H1 (cell line): Measurements from ENCODE around the gene NHP2. TPM values are rescaled to one million over a fixed set of nuclear protein-coding genes. Genes with fewer than 3 reads are reported as not detected.

Source experiments
- CTCF ChIA-PET: fragments of 300-600 bp; sonication (Branson Sonifier 250); formaldehyde crosslinking; loops from one replicate; lab custom pipeline; 2021; ENCODE audit not compliant: partially characterized antibody; lab: Charles Lee
- POLR2A ChIA-PET: fragments of 300-600 bp; sonication (Branson Sonifier 250); formaldehyde crosslinking; loops from one replicate; lab custom pipeline; 2021; ENCODE audit warnings: inconsistent platforms; ENCODE audit not compliant: partially characterized antibody; lab: Charles Lee
- DNase-seq, 2 experiments: peaks; one replicate each; pipeline versions ENCODE4 v3.0.0 to v3.0.0-alpha.2; 2010 to 2022; ENCODE audit warnings: low spot score in 2 of 2, low read depth in 1 of 2, mixed read lengths in 1 of 2
- FAIRE-seq: peaks from 2 replicates; lab custom pipeline; 2011; peaks lifted over from hg19 to GRCh38; lab: Jason Lieb, UNC
- H2AFZ ChIP-seq: 2 replicates; pipeline ENCODE4 v1.8.1; 2012; ENCODE audit warnings: low read length, inconsistent platforms
- H2AK5ac ChIP-seq: 2 replicates; pipeline ENCODE4 v1.6.1; 2013; ENCODE audit warnings: low read depth, low read length
- H2BK120ac ChIP-seq: replicated peaks from 2 replicates; pipeline ENCODE3; 2013; ENCODE audit warnings: low read depth, low read length, inconsistent platforms
- H2BK12ac ChIP-seq: 2 replicates; pipeline ENCODE4 v1.6.1; 2013; ENCODE audit warnings: low read depth, low read length
- H2BK15ac ChIP-seq: 2 replicates; pipeline ENCODE4 v1.6.1; 2013; ENCODE audit warnings: low read length
- H2BK20ac ChIP-seq: 2 replicates; pipeline ENCODE4 v1.6.1; 2013; ENCODE audit warnings: low read length
- H2BK5ac ChIP-seq: 2 replicates; pipeline ENCODE4 v1.6.1; 2013; ENCODE audit warnings: low read depth, low read length
- H3K14ac ChIP-seq: 2 replicates; pipeline ENCODE4 v1.6.1; 2013; ENCODE audit warnings: inconsistent platforms; ENCODE audit not compliant: insufficient read length
- H3K18ac ChIP-seq: 2 replicates; pipeline ENCODE4 v1.6.1; 2013; ENCODE audit warnings: low read length; ENCODE audit errors: extremely low read depth
- H3K23ac ChIP-seq: 2 replicates; pipeline ENCODE4 v1.6.1; 2013; ENCODE audit warnings: inconsistent platforms; ENCODE audit not compliant: insufficient read length
- H3K23me2 ChIP-seq: 2 replicates; pipeline ENCODE4 v1.6.1; 2013; ENCODE audit warnings: low read depth, low read length
- H3K27ac ChIP-seq: 2 replicates; pipeline ENCODE4 v1.6.1; 2011; ENCODE audit warnings: low read depth, low read length, inconsistent platforms
- H3K27me3 ChIP-seq, 4 experiments: replicated peaks in 1 of 4; 1 replicate in 1 of 4; 2 replicates in 3 of 4; pipeline versions ENCODE4 v1.6.1 to v1.8.1; 2011 to 2013; ENCODE audit warnings: low read length in 3 of 4, mild to moderate bottlenecking in 3 of 4, inconsistent platforms in 2 of 4, mixed read lengths in 2 of 4, moderate library complexity in 1 of 4; ENCODE audit not compliant: control insufficient read depth in 3 of 4, insufficient read depth in 3 of 4; ENCODE audit errors: extremely low read depth in 1 of 4
- H3K36me3 ChIP-seq, 4 experiments: 2 replicates each; pipeline versions ENCODE4 v1.6.1 to v1.8.1; 2011 to 2013; ENCODE audit warnings: mild to moderate bottlenecking in 4 of 4, low read length in 3 of 4, moderate library complexity in 2 of 4, control low read depth in 1 of 4, inconsistent platforms in 1 of 4; ENCODE audit not compliant: insufficient read depth in 4 of 4, control insufficient read depth in 2 of 4
- H3K4ac ChIP-seq: replicated peaks from 2 replicates; pipeline ENCODE3; 2013; ENCODE audit warnings: low read length, low read depth, mixed read lengths, inconsistent platforms; ENCODE audit not compliant: insufficient read length
- H3K4me1 ChIP-seq, 4 experiments: replicated peaks in 1 of 4; 1 replicate in 1 of 4; 2 replicates in 3 of 4; pipeline versions ENCODE4 v1.6.1 to v1.8.1; 2011 to 2013; ENCODE audit warnings: low read length in 3 of 4, inconsistent platforms in 2 of 4, mixed read lengths in 1 of 4; ENCODE audit not compliant: insufficient read depth in 4 of 4, control insufficient read depth in 3 of 4
- H3K4me2 ChIP-seq, 2 experiments: 2 replicates each; pipeline versions ENCODE4 v1.6.1 to v1.8.1; 2011 to 2013; ENCODE audit warnings: low read depth in 2 of 2, low read length in 2 of 2, control low read depth in 1 of 2, inconsistent platforms in 1 of 2, mild to moderate bottlenecking in 1 of 2; ENCODE audit not compliant: insufficient read depth in 1 of 2
- H3K4me3 ChIP-seq, 4 experiments: fragments of 200-600, 300-600 bp in 1 of 4; sonication (generic), shearing (Covaris generic), sonication (Bioruptor Twin) in 1 of 4; 2 replicates each; pipeline versions ENCODE4 v1.5.1 to v1.8.1; 2011 to 2016; ENCODE audit warnings: low read length in 4 of 4, low read depth in 3 of 4, control low read depth in 2 of 4, inconsistent platforms in 2 of 4, mild to moderate bottlenecking in 2 of 4, mixed read lengths in 1 of 4, moderate library complexity in 1 of 4; ENCODE audit not compliant: insufficient read depth in 2 of 4; ENCODE audit errors: extremely low read depth in 1 of 4
- H3K56ac ChIP-seq: replicated peaks from 2 replicates; pipeline ENCODE3; 2013; ENCODE audit warnings: low read depth, mild to moderate bottlenecking, mixed read lengths, low read length, inconsistent platforms; ENCODE audit not compliant: insufficient read length
- H3K79me1 ChIP-seq: 2 replicates; pipeline ENCODE4 v1.6.1; 2013; ENCODE audit warnings: low read depth, low read length, control low read depth
- H3K79me2 ChIP-seq, 2 experiments: 2 replicates each; pipeline versions ENCODE4 v1.6.1 to v1.8.1; 2012 to 2013; ENCODE audit warnings: low read length in 2 of 2, mild to moderate bottlenecking in 2 of 2, inconsistent platforms in 1 of 2; ENCODE audit not compliant: insufficient read depth in 2 of 2, control insufficient read depth in 1 of 2
- H3K9ac ChIP-seq, 4 experiments: replicated peaks in 1 of 4; 1 replicate in 1 of 4; 2 replicates in 3 of 4; pipeline versions ENCODE4 v1.6.1 to v1.8.1; 2011 to 2013; ENCODE audit warnings: low read depth in 3 of 4, low read length in 3 of 4, control low read depth in 2 of 4, mild to moderate bottlenecking in 2 of 4, moderate library complexity in 2 of 4, inconsistent platforms in 1 of 4; ENCODE audit errors: extremely low read depth in 1 of 4
- H3K9me3 ChIP-seq, 2 experiments: 2 replicates each; pipeline versions ENCODE4 v1.6.1 to v1.8.1; 2012 to 2013; ENCODE audit warnings: mild to moderate bottlenecking in 2 of 2, moderate library complexity in 2 of 2, control low read depth in 1 of 2, inconsistent platforms in 1 of 2, low read depth in 1 of 2, low read length in 1 of 2, mixed read lengths in 1 of 2; ENCODE audit not compliant: insufficient read depth in 2 of 2
- H4K20me1 ChIP-seq, 2 experiments: replicated peaks in 1 of 2; 2 replicates each; pipeline versions ENCODE3 to v1.8.1; 2011 to 2013; ENCODE audit warnings: inconsistent platforms in 2 of 2, low read length in 2 of 2, mild to moderate bottlenecking in 1 of 2; ENCODE audit not compliant: insufficient read depth in 2 of 2, control insufficient read depth in 1 of 2
- H4K5ac ChIP-seq: 2 replicates; pipeline ENCODE4 v1.6.1; 2013; ENCODE audit warnings: low read length, low read depth, mixed read lengths, inconsistent platforms; ENCODE audit not compliant: insufficient read length
- H4K8ac ChIP-seq: 2 replicates; pipeline ENCODE4 v1.8.0; 2013; ENCODE audit warnings: mild to moderate bottlenecking, moderate library complexity, low read length, inconsistent platforms; ENCODE audit not compliant: insufficient read depth; ENCODE audit errors: extremely low read depth
- H4K91ac ChIP-seq: replicated peaks from 2 replicates; pipeline ENCODE3; 2013; ENCODE audit warnings: low read length, mixed read lengths, inconsistent platforms; ENCODE audit not compliant: insufficient read length
- CBX5 ChIP-seq: fragments of 300-800, 300-1000 bp; sonication (generic); IDR thresholded peaks from 2 replicates; pipeline ENCODE4 v1.7.1; 2016; ENCODE audit warnings: antibody characterized with exemption, low read length, low read depth
- CBX8 ChIP-seq: fragments of 300-800, 300-1000 bp; sonication (generic); IDR thresholded peaks from 2 replicates; pipeline ENCODE4 v1.7.1; 2016; ENCODE audit warnings: low read depth, low read length, borderline replicate concordance
- E2F6 ChIP-seq: IDR thresholded peaks from 2 replicates; pipeline ENCODE4 v1.6.1; 2012; ENCODE audit warnings: inconsistent platforms
- EZH2 ChIP-seq: fragments of 200-600 bp; sonication (generic); IDR thresholded peaks from 2 replicates; pipeline ENCODE4 v1.7.1; 2012; ENCODE audit warnings: low read depth, mild to moderate bottlenecking, moderate library complexity, low read length, inconsistent platforms; ENCODE audit not compliant: severe bottlenecking
- GABPA ChIP-seq: IDR thresholded peaks from 2 replicates; pipeline ENCODE4 v1.6.1; 2011; ENCODE audit warnings: mild to moderate bottlenecking, low read length, moderate library complexity, borderline replicate concordance; ENCODE audit not compliant: insufficient read depth
- JUND ChIP-seq: IDR thresholded peaks from 2 replicates; pipeline ENCODE4 v1.6.1; 2011; ENCODE audit warnings: mild to moderate bottlenecking, improper control_type of control experiment, low read length
- NANOG ChIP-seq: IDR thresholded peaks from 2 replicates; pipeline ENCODE4 v1.6.1; 2011; ENCODE audit warnings: low read length, low read depth, mild to moderate bottlenecking, inconsistent platforms; ENCODE audit not compliant: insufficient read depth, poor library complexity, severe bottlenecking
- PHF8 ChIP-seq: fragments of 200-600 bp; sonication (generic); conservative IDR thresholded peaks from 2 replicates; pipeline ENCODE4 v1.7.1; 2012; ENCODE audit warnings: low read depth, mild to moderate bottlenecking, inconsistent platforms, low read length, moderate library complexity
- SAP30 ChIP-seq: fragments of 300-600 bp; sonication (generic); IDR thresholded peaks from 2 replicates; pipeline ENCODE4 v1.7.1; 2012; ENCODE audit warnings: low read length, moderate library complexity, mild to moderate bottlenecking, inconsistent platforms; ENCODE audit not compliant: insufficient read depth, insufficient replicate concordance
- SIN3A ChIP-seq, 2 experiments: IDR thresholded peaks in 1 of 2; conservative IDR thresholded peaks in 1 of 2; 2 replicates each; pipeline ENCODE4 v1.6.1; 2011 to 2012; ENCODE audit warnings: low read length in 2 of 2, improper control_type of control experiment in 1 of 2, low read depth in 1 of 2, mild to moderate bottlenecking in 1 of 2
- SP1 ChIP-seq: IDR thresholded peaks from 2 replicates; pipeline ENCODE4 v1.6.1; 2011; ENCODE audit warnings: low read depth, low read length
- WGBS, 2 experiments: shearing (Covaris generic) in 1 of 2; methylation state at CpG; one replicate each; pipeline versions ENCODE4 v1.1.6 to v1.1.7; 2013 to 2015; ENCODE audit warnings: low lambda C conversion rate in 2 of 2, mixed read lengths in 2 of 2, inconsistent platforms in 1 of 2, low coverage in 1 of 2, missing lambda C conversion rate in 1 of 2; ENCODE audit not compliant: insufficient replicate concordance in 2 of 2, insufficient coverage in 1 of 2, insufficient read length in 1 of 2; ENCODE audit errors: extremely low coverage in 1 of 2, missing lambda C conversion rate in 1 of 2; 5-methylcytosine and 5-hydroxymethylcytosine counted together
- polyA plus RNA-seq, 7 experiments: library from polyadenylated mRNA; depleted of rRNA in 3 of 7; stranded (reverse) in 5 of 7; unstranded in 2 of 7; fragments of >200 nt in 5 of 7; fragments of 200-250 nt in 2 of 7; gene quantifications; 1 replicate in 5 of 7; 2 replicates in 1 of 7; 4 replicates in 1 of 7; pipeline versions ENCODE4 v1.2.1 to v1.2.3, GENCODE V29; 2011 to 2013; ENCODE audit warnings: missing spikeins in 2 of 7, mixed read lengths in 2 of 7
- total RNA-seq: library from RNA; stranded (reverse); fragmentation: NEBNext Ultra II Directional; extraction: Animal tissue kit (Norgen Biotek cat#: 25700); gene quantifications from 2 replicates; pipeline ENCODE4 v1.2.1, GENCODE V29; 2021

Gene NHP2
- total and polyA plus RNA-seq, 2 of the 8 experiments (the other 6 are each of a cell fraction or from before 2014, with no cell fraction given): 241 to 263 TPM

GRCh38 chr5:178106556-178107239 lies 47.0 kb downstream of the NHP2 start:
- H3K27me3 ChIP-seq: no peaks in the 10 kb centered on the region
- ChIA-PET POLR2A (interaction anchor here (2.0 to 27.9 kb wide), 2 partner anchors 9 to 27 kb away, joined by 5 to 1250 read pairs; partner anchors contain the start of genes NHP2 and RMND5B), CTCF (interaction anchor here (1.2 to 8.7 kb wide), 10 partner anchors 13 to 56 kb away, joined by 3 to 83 read pairs (median 6); no protein-coding TSS in a partner anchor)
- no peak overlapping the region for H2AFZ ChIP-seq
- no peaks in the 10 kb centered on the region for H3K36me3 ChIP-seq
- H3K4me1 ChIP-seq: 0 out of 7 replicates have a peak, but pooled peaks cover 0 to 7% (median 1%) of the 10 kb centered on the region in 4 experiments
- H3K14ac ChIP-seq: no peak overlapping the region
- H2BK120ac ChIP-seq: no peak overlapping the region
- H3K56ac ChIP-seq: no peak overlapping the region
- H4K8ac ChIP-seq: no peak overlapping the region; the same call in 1 of the 2 replicates
- 92% methylated on average over 12 of the region's 13 CpGs; no CpG with 5 or more reads in 1 of the 2 experiments for WGBS, 2 experiments
- H2BK5ac ChIP-seq: no peak overlapping the region; the same call in 1 of the 2 replicates
- no peak overlapping the region for H3K18ac ChIP-seq
- no peak overlapping the region for H3K27ac ChIP-seq
- H3K23ac ChIP-seq: no peak overlapping the region
- no peak overlapping the region for H4K5ac ChIP-seq
- no peaks in the 10 kb centered on the region for H3K9me3 ChIP-seq
- no peaks in the 10 kb centered on the region for H3K23me2 ChIP-seq
- no peaks in the 10 kb centered on the region for H3K79me1 ChIP-seq
- H3K9ac ChIP-seq: no peak overlapping the region
- H2BK15ac ChIP-seq: no peak overlapping the region
- FAIRE-seq (no peak), DNase-seq (no peak)
- no peak overlapping the region for H2AK5ac ChIP-seq
- no peak overlapping the region for H2BK20ac ChIP-seq
- H3K4me3 ChIP-seq: no peak overlapping the region
- H3K4ac ChIP-seq: no peak overlapping the region
- H3K79me2 ChIP-seq: no peaks in the 10 kb centered on the region
- H3K4me2 ChIP-seq: no peak overlapping the region
- no peak overlapping the region; the same call in 1 of the 2 replicates for H2BK12ac ChIP-seq
- no peaks in the 10 kb centered on the region for H4K20me1 ChIP-seq
- peak overlapping the region; percentile 85 for H4K91ac ChIP-seq
- no peak for TF ChIP-seq JUND
- TF ChIP-seq PHF8: no peak
- TF ChIP-seq EZH2: no peak
- TF ChIP-seq E2F6: no peak
- no peak for TF ChIP-seq SAP30
- TF ChIP-seq SIN3A (conservative IDR thresholded peaks at IDR 0.05 in 1 of 2, IDR thresholded peaks at IDR 0.05 in 1 of 2; ENCODE audit: low read depth in 1 of 2, low read length in 2 of 2): no peak
- no peak for TF ChIP-seq NANOG
- no peak for TF ChIP-seq GABPA
- TF ChIP-seq SP1: no peak
- no peak for TF ChIP-seq CBX5
- no peak for TF ChIP-seq CBX8
